ENCODE results near the gene ADCY2.

ADCY2 gene

DNA sequence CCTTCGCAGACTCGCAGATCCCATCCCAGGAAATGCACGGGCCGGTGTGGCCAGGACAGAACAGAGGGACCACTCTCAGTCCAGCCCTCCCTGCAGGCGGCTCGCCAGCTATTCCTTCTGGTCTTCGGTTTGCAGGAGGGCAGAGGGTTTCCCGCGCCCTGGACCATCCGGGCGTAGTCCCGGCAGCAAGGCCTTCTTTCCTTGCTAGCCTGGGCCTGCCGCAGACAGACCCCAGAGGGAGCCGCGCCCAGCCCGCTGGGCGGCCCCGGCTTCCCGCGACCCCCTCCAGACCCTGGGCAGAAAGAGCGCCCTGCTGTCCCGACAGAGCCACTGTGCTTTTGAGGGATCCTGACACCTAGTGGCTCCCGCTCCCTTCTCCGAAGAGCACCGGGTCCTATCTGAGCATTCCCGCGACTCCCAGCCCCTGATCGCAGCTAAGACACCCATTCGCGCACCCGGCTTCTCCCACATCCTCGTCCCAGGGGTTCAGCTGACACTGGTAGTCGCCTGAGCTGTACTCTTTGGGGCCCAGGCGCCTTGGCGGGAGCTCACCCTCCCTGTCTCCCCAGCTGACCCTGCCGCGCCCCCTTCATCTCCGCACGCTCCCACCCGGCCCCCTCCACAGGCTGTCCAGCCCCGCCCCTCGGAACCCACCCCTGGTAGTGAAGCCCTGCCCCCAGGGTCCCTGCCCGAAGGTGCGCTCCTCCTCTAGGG lies 453.9 kb downstream of the ADCY2 start:
- no peak for DNase-seq

GRCh38 chr5:7850395-7851239 lies 454.7 kb downstream of the ADCY2 start, which contains the start of gene CFAP90:
Gene CFAP90, minus strand, starts transcription at chr5:7851133. Its CDS starts 112 bp downstream, at chr5:7851021.
- DNase-seq: peak; percentile 25

DNA sequence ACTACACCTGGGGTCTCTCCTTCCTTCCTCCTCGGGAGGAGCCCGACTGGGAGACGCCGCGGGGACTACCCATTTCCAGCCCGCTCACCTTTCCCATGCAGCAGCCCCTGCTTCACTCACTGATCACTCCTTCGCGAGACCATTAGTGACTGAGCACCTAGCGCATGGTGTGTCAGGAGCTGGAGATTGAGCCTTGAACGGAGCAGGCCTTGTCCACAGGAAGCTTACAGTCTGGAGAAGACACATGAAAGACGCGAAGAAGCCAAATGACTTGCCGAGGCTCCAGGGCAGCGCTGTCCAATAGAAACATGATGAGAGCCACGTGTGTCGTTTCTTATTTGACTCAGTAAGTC lies 455.3 kb downstream of the ADCY2 start:
- DNase-seq: no peak

DNA sequence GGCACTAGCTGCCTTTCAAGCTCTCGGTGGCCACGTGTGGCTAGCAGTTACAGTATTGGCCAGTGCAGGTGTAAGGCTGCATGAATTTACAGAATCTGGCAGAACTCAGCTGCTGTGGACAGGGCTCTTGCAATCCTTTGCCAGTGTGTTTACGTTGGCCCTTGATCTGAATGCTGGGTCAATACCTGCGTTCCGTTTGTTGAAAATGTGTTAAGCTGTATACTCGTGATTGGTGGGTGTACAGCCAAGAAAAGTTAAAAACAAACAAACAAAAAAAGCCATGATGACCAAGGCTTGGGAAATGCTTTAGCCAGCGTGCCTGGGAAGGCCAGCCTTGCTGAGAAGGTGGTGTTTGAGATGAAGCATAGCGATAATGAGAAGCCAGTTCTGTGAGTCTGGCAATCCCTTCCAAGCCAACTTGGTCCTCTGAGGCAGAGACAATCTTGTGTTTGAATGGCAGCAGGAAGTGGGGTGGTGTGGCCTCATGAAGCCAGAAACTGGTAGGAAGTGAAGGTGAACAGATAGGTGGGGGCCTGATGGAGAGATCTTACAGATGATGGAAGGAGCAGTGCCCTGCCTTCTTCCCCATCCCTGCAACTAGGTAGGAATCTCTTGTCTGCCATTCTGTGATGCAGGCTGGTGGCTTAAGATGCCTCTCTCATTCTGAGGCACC lies 455.8 kb downstream of the ADCY2 start:
- no peak for DNase-seq

DNA sequence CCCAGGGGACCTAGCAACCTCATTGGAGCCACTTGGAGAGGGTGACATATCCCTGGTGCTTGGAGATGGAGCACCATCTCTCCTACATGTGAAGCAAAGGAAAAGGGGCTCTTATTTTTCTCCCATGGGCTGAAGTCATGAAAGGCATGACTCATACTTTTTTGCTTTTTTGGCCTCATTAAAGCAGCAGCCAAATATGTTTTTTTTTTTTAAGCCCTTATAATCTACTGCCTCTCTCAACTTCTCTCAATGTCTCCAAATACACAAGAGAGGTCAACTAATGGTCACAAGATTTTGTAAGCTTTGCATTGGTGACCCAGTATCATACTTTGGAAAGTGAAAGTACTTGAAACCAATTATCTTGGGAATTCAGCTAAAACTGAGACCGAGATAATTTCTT lies 456.6 kb downstream of the ADCY2 start:
- no peak for DNase-seq

DNA sequence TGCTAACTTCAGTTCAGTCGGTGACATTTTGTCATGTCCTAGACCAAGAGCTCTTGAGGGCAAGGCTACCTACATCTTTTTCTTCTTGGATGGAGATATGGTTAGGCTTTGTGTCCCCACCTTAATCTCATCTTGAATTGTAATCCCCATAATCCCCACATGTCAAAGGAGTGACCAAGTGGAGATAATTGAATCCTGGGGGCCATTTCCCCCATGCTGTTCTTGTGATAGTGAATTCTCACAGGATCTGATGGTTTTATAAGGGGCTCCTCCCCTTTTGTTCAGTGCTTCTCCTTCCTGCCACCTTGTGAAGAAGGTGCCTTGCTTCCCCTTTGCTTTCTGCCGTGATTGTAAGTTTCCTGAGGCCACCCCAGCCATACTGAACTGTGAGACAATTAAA lies 457.1 kb downstream of the ADCY2 start:
- DNase-seq: no peak

- DNase-seq: no peak
Measured at GRCh38 chr5:7855611-7856010, 459.7 kb downstream of the ADCY2 start.

- DNase-seq: peak; percentile 22
Measured at GRCh38 chr5:7856855-7857254, 460.9 kb downstream of the ADCY2 start.

DNA sequence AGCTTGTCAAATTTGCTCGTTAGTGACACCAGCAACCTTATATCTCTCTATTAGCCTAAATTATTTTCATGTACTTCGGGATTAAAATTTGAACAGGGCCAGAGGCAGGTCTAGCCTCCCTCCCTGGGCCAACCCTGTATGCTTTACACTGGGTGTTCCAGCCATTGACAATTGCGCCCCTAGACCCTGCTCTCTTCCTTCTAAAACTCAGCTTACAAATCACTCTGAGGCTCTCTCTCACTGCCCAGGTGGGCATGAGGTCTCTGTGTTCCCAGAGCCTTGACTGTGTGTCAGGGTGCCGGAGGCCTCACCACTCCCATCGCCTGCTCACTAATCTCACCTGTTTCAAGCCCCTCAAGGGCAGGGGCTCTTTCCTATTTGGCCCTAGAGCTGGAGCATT lies 461.4 kb downstream of the ADCY2 start:
- DNase-seq: no peak

- no peak for DNase-seq
Measured at GRCh38 chr5:7857926-7858632, 462.1 kb downstream of the ADCY2 start.

DNA sequence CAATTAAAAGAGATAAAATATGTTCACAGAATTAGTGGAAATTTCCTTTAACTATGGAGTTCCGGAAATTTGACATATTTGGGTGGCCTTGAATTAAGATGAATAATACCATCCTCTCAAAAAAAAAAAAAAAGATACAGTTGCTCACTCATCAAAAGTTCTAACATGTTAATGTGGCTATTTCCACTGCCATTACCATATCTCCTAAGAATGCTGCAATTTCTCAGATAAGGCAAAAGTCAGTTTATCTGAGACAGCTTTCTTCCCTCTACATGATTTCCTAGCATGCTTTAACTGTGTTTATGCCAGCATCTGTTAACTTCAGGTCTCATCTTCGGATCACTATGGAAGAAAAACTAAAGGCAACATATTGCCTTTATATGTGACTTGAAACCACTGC lies 470.3 kb downstream of the ADCY2 start:
- DNase-seq: no peak

DNA sequence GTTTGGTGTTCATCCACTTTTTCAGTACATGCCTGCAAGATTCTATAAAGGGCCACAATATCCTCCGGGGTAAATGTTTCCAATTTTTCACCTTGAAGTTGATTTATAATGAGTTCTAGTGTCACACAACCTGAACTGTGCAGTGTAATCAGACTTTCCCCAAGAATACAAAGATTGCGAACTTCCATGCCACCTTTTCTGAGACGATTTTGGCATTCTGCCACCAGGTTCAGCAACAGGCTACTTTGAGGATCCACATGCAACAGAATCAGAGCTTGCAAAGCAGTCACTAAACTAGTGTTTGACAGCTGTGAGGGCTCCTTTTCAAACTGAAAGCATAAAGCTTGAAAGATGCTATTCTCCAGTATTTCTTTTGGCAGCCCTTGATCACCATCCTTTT lies 471.3 kb downstream of the ADCY2 start:
- DNase-seq: no peak

- DNase-seq: no peak
Measured at GRCh38 chr5:7868427-7868772, 472.5 kb downstream of the ADCY2 start.

- peak; percentile 91 for DNase-seq
Measured at GRCh38 chr5:7868773-7869473, 473.0 kb downstream of the ADCY2 start, which contains the start of the genes FASTKD3 and MTRR. Gene FASTKD3, minus strand, starts transcription at chr5:7869031. Its CDS starts 948 bp downstream, at chr5:7868083. Gene MTRR, plus strand, starts transcription at chr5:7869148. Its CDS starts 1,647 bp downstream, at chr5:7870795.

DNA sequence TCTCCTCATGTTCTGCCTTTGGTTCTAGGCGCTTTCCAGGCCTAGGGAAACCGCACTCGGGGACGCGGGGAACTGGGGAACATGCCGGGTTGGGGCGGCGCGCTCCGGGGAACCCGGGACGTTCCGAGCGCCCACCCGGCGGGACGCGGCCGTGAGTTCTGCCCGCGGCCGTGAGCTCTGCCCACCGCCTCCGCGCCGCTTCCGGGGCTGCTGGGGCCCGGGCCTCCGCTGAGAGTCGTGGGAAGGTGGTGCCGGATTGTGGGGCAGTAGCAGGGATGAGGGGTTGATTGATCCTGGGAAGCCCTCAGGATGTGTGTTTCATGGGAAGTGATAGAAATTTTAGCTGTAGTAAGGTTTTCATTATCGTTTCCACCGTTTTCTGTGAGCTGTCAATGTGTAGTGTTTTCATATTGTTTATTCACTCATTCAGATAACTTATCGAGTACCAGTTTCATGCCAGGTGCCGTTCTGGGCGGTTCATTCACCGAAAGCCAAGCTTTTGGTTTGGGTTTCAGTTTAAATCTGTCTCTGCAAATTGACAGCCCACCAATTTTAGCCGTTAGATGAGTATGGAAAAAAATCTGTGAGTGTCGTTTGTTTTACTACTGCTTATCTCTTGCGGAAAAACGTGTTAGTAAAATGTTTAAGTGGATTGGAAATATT lies 473.7 kb downstream of the ADCY2 start:
- DNase-seq: peak; percentile 56

- DNase-seq: no peak
Measured at GRCh38 chr5:7871653-7872052, 475.7 kb downstream of the ADCY2 start.

GRCh38 chr5:7872517-7873130 lies 476.7 kb downstream of the ADCY2 start:
- no peak for DNase-seq

DNA sequence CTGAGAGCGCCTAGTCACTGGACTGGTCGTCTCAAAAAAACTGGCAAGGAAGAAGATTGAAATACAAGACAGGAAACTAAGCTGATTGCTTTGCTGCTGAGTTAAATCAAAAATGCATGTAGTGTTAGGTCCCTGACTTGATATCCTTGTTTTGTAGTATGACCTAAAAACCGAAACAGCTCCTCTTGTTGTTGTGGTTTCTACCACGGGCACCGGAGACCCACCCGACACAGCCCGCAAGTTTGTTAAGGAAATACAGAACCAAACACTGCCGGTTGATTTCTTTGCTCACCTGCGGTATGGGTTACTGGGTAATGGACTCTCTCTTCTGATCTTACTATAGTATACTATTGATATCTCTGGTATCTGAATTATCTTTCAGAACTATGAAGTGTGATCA lies 477.3 kb downstream of the ADCY2 start:
- peak; percentile 49 for DNase-seq

DNA sequence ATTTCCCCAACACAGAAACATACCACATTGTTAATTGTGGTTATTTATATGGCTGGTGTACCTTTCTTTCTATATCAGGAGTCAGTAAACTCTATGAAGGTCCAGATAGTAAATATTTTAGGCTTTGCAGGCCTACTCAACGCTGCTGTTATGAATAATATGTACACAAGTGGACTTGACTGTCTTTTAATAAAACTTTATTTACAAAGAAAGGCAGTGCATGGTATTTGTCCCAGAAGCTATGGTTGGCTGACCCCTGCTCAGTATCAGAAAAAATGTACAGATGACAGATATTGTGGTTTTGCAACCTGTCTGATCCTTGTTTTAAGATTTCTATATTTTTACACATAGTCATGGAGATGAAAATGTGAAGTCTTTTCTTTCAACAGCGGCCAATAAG lies 478.7 kb downstream of the ADCY2 start:
- no peak for DNase-seq

DNA sequence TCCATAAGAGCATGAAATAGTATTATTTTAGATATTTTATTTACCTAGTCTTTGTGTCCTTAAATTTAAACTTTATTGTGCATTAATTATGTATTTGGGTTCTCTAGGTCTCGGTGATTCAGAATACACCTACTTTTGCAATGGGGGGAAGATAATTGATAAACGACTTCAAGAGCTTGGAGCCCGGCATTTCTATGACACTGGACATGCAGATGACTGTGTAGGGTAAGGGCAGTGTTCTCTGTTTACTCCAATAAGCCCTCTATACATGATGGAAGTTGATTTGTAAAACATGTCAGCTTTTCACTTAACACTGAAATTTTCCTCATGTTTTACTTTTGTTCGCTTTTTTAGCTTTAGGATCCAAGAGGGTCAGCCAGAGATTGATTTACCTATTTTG lies 479.2 kb downstream of the ADCY2 start:
- DNase-seq: no peak

DNA sequence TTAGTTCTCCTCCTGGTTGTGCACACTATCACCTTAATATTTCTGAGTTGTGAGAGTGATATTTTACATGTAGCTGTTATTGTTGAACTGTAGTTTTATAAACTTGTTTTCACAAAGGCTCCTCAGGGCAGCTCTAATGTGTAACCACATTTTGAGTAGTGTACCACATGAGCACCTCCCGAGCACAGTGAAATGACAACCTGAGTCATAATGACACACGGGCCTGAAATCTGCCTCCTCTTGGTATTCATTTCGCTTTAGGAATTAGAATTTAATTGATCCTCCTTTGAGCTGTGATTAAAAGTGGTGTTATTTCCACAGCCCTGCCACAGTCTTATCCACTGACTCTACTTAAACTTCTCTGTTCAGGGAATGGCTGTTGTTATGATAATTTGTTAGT lies 480.9 kb downstream of the ADCY2 start:
- DNase-seq: peak; percentile 32

Data from activated naive CD4-positive, alpha-beta T cell treated with Interleukin-2 at 50 U/mL for 16 hours (primary cell).